NCI-H446 (cell line): ENCODE results near the gene SP110.

Experiments used
- DNase-seq, 2 experiments: peaks; one replicate each; lab custom pipeline; 2025; lab: John Stamatoyannopoulos, UW

Gene SP110

GRCh38 chr2:230170532-230170931, 49.3 kb downstream of the SP110 start:
- DNase-seq = no peak

DNA sequence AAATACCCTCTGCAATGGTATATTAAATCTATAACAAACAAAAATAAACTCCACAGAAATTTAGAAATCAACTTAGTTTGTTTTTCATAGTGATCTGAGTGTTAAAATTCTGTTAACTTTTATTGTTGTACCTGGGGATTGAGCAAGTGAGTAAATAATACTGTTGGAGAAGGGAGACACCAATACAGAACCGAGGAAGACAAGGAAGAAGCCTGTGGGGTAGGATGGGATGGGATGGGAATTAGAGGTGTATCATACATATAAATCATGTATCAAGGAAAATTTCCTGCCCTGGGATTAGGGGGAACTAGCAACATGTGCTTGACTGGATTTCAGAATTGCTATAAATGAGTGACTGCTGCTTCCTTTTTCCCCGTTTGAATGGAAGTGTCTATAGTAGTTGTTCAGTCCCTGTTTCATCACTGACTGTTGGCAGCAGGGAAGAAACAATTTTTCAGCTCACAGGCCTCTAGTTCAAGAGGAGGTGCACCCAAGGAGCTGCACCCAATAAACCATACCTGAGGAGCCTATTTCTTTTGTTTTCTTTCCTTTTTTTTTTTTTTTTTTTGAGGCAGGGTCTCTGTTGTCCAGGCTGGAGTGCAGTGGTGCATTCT, 53.1 kb downstream of the SP110 start:
- DNase-seq = no peak

GRCh38 chr2:230164139-230164538, 55.6 kb downstream of the SP110 start:
- no peak for DNase-seq

DNA sequence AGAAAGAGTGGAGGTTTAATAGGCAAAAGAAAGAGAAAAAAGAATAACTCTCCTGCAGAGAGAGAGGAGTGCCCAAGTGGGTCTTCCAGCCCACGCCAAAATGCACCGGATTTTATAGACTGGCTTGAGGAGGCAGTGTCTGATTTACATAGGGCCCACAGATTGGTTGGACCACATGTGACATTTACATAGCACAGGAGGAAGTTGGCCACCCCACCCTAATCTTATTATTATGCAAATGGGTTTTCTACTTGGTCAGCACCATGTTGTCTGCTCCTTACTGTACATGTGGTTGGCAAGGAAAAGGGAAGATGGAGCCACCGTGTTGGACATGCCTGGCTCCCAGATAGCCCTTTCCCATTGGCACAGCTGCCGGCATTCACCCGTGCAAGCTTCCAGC, 56.8 kb downstream of the SP110 start:
- DNase-seq = no peak

DNA sequence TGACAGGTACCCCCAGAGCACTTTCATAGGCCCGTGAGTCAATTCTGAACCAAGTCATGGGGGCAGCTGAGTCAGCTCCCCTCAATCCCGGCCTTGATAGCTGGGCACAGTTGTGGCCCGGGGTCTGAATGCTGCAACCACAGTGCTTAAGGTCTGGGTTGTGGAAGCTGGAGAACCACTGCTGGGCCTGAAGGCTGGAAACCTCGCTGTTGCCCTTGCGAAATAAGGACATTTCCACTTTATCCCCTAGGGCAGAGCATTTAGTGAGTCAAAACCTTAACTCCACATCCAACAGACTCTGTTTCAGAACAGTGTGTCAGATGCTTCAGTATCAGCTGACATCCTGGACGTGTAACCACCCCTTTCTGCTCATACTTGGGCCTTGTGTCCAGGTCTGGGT, 58.6 kb downstream of the SP110 start:
- DNase-seq = no peak

DNA sequence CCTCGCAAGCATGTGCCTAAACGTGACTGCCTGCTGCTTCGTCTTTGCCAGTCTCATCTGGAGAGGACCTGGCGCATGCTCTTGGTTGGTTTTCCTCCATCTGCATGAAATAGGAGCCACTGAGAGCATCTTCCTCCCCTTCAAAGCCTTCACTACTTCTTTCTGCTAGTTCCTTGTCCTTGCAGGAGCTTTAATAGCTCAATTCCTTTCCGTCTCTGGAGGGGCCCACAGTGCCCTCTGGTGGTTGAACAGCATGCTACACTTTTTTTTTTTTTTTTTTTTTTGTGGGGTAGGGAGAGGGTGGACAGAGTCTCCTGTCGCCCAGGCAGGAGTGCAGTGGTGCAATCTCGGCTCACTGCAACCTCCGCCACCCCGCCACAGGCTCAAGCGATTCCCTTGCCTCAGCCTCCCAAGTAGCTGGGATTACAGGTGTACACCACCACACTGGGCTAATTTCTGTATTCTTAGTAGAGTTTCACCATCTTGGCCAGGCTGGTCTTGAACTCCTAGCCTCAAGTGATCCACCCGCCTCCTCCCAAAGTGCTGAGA, 59.6 kb downstream of the SP110 start:
- peak in 1 of 2 experiments; percentile 41 for DNase-seq

DNA sequence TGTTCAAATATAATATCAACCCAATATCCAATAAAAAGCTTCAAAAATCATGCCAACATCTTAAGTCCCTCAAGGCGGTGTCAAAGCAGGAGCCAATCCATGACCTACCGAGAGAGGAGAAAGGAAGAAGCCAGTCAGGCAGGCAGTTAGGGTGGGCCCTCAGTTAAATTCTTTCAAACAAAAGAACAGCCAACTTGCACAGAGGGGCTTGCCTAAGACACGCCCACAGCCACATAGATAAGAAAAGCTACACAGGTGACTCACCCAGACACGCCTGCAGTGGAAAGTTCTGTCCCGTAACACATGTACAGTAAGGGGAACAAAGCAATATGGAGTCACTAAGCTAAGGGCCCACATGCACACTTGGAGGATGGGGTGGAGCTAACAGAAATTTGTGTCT, 61.3 kb downstream of the SP110 start:
- no peak for DNase-seq

DNA sequence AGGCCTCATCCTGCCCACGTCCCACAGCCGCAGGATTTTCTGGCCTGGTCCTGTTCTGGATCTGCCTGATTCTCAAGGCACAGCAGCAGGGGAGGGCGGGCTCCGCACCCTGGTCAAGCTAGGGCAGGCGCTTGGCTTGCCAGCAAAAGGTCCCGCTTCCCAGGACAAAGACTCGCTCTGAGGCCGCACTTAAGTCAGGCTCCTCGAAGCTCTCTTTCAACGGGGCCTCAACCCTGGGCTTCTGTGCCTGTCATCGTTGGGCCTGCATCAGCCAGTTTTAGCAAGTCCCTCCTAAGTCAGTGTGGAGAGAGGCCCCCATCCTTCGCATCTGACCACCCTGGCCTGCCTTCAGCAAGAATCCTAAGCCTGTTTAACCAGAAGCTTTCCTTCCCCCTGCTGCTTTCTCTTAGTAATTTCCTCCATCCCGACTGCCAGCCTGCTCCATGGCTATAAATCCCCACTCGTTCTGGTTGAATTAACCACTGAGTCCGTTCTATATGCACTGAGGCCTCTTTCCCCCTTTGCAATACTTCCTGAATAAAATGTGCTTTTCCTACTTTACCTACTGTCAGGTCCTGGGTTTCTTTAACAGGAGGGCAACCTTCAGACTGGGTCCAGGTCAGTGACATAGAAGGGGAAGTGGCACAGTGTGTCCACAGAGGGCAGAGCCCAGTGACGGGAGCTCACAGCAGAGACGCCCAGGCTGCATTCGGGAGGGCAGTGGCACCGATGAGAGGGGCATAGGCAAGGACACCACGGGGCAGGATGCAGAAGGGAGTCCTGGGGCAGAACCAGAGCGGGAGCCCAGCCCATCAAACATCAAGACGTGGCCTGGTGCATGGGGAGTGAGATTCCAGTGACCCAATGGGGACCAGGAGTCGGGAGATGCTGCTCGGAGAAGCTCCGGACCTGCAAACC, 62.7 kb downstream of the SP110 start:
- DNase-seq = no peak

DNA sequence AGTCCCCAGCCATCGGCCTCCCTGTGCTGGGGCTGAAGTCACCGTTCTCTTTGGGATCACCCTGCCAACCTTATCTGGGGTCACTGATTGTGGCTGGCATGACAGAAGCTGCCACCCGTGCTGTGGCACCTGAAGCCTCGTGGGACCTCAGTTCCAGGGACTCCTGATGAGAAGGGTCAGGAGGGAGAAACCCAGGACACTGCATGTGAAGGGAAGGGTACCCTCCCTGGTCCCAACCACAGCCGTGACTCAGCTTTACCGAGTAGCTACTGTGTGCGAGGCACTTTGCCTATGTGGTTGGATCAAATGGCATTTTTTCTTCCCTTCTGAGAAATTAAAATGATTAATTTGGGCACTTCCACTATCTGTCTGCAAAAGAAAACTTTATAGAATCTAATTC, 64.4 kb downstream of the SP110 start:
- no peak for DNase-seq

DNA sequence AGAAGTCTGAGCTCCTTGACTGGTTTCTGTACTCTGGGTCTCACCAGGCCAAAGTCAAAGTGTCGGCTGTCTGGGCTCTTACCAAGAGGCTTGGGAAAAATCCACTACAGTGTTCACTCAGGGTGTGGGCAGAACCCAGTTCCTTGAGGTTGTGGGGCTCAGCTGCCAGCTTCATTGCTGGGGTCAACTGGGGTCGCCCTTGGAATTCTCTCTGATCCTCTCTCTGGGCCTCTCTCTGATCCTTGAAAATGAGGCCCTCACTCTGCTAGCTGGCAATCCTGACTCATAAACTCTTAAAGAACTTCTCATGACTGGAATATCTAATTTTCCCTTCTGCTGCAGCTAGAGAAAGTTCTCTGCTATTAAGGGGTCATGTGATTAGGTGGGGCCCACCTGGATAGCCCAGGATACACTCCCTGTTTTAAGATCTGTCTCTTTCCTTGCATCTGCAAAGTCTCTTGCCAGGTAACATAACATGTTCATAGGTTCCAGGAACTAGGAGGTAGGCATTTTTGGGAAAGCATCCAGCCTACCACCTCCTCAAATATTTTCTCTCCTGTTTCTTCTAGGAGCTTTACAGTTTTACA, 66.3 kb downstream of the SP110 start:
- no peak for DNase-seq

DNA sequence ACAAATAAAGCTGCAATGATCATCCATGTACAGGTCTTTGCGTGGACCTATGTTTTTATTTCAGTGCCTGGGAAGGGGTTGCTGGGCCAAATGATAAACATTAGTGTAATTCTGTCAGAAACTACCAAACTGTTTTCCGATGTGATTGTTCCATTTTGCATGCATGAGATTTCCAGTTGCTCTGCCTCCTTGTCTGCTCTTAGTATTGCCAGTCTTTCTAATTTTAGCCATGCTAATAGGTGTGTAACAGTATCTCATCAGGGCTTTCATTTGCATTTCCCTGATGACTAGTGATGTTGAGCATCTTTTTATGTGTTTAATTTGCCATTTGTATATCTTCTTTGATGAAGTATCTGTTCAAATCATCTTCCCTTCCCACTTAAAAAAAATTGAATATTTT, 67.5 kb downstream of the SP110 start:
- DNase-seq = no peak

- DNase-seq = no peak
Observed at GRCh38 chr2:230144355-230144754, 75.4 kb downstream of the SP110 start.

DNA sequence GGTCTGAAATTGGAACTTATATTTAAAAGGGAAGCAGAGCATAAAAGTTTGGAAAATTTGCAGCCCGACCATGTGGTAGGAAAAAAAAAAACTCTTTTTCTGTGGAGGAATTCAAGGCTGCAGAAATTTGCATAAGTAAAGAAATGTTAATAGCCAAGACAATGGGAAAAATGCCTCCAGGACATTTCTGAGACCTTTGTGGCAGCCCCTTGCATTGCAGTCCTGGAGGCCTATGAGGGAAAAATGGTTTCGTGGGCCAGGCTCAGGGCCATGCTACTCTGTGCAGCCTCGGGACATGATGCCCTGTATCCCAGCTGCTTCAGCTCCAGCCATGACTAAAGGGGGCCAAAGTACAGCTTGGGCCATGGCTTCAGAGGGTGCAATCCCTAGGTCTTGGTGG, 79.1 kb downstream of the SP110 start:
- DNase-seq = no peak

- no peak for DNase-seq
Observed at GRCh38 chr2:230137902-230138539, 81.8 kb downstream of the SP110 start.

DNA sequence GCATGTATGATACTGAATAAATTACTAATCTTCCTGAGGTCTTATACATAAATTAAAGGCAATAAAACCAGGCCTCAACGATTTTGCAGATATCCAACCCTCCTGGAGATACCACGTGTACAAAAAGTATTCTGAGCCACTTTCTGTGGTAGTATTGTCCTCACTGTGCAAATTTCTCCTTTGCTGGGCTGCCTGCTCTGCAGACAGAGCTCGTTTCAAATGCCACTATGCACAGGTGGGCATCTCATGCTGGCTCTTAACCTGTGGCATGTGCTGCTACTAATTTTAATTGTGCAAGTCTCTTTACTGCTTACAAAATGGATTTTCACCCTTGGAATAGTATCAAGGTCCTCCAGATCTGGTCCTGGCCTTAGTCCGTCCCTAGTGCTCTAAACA, 84.7 kb downstream of the SP110 start:
- no peak for DNase-seq

- no peak for DNase-seq
Observed at GRCh38 chr2:230134496-230135129, 85.2 kb downstream of the SP110 start.

- DNase-seq = no peak
Observed at GRCh38 chr2:230131366-230131765, 88.4 kb downstream of the SP110 start.

GRCh38 chr2:230130668-230131364, 89.0 kb downstream of the SP110 start:
- DNase-seq = no peak

GRCh38 chr2:230129343-230129742, 90.4 kb downstream of the SP110 start:
- DNase-seq = no peak

- no peak for DNase-seq
Observed at GRCh38 chr2:230128623-230129342, 91.0 kb downstream of the SP110 start.

GRCh38 chr2:230127195-230127594, 92.6 kb downstream of the SP110 start:
- no peak for DNase-seq
